Activated CD8-positive, alpha-beta T cell treated with anti-CD3 and anti-CD28 coated beads for 36 hours (primary cell): Measurements from ENCODE around the gene MFAP2. TPM values are rescaled to one million over a fixed set of nuclear protein-coding genes. Genes with fewer than 3 reads are reported as not detected.

Source experiments
- ATAC-seq: fragments of 200-7000 bp; cut with Tn5 transposase; one replicate; pipeline ENCODE4 v1.10.0; 2021; ENCODE audit warnings: mild to moderate bottlenecking, moderate library complexity
- CTCF ChIA-PET: fragments of 350-600 bp; sonication (Branson Sonifier 250); formaldehyde crosslinking; loops from one replicate; lab custom pipeline; 2021; ENCODE audit warnings: antibody characterized with exemption; lab: Charles Lee
- POLR2A ChIA-PET: fragments of 350-600 bp; sonication (Branson Sonifier 250); formaldehyde crosslinking; loops from one replicate; lab custom pipeline; 2021; ENCODE audit warnings: antibody characterized with exemption; lab: Charles Lee
- DNase-seq: peaks from one replicate; pipeline ENCODE4 v3.0.0-alpha.2; 2020
- H3K27ac Mint-ChIP-seq: one replicate; pipeline ENCODE4 v1.8.0; 2021; ENCODE audit warnings: mild to moderate bottlenecking, mixed read lengths
- H3K27me3 Mint-ChIP-seq: one replicate; pipeline ENCODE4 v1.8.0; 2021; ENCODE audit warnings: mixed read lengths
- H3K36me3 Mint-ChIP-seq: one replicate; pipeline ENCODE4 v1.8.0; 2021; ENCODE audit warnings: low read depth, mixed read lengths
- H3K4me1 Mint-ChIP-seq: one replicate; pipeline ENCODE4 v1.8.0; 2021; ENCODE audit warnings: low read depth, mixed read lengths
- H3K4me3 Mint-ChIP-seq: one replicate; pipeline ENCODE4 v1.8.0; 2021; ENCODE audit warnings: mild to moderate bottlenecking, moderate library complexity, mixed read lengths
- H3K9me3 Mint-ChIP-seq: one replicate; pipeline ENCODE4 v1.8.0; 2021; ENCODE audit warnings: mixed read lengths
- CTCF ChIP-seq: fragments of 200-600 bp; IDR thresholded peaks from one replicate; pipeline ENCODE4 v1.8.0; 2022; ENCODE audit warnings: antibody characterized with exemption, mild to moderate bottlenecking
- intact Hi-C: fragments of 100-400 bp; cut with micrococcal nuclease; formaldehyde crosslinking; loops from one replicate; pipeline ENCODE4 v1.10.0; 2022
- total RNA-seq, 2 experiments: library from RNA; stranded (reverse); gene quantifications; one replicate each; pipeline ENCODE4 v1.2.3, GENCODE V29; 2021

Gene MFAP2
- total RNA-seq, 2 experiments from 2014 or later: not detected

- no peak for TF ChIP-seq CTCF
- Mint-ChIP-seq H3K9me3 (no peaks in the 10 kb centered on the region), H3K4me3 (no peak overlapping the region), H3K27me3 (no peaks in the 10 kb centered on the region), H3K27ac (no peak overlapping the region), H3K4me1 (peaks cover 2% of the 10 kb centered on the region), H3K36me3 (peaks cover 11% of the 10 kb centered on the region)
- DNase-seq (no peak), ATAC-seq (no peak)
- ChIA-PET CTCF (interaction anchor here (1.4 kb wide), 1 partner anchor 53 kb away, joined by 5 read pairs; no protein-coding TSS in a partner anchor), POLR2A (no interaction called here)
- intact Hi-C loops: no loop called here
Measured at GRCh38 chr1:17004466-17005364, 24.3 kb upstream of the MFAP2 start.

GRCh38 chr1:17002524-17002902, 22.1 kb upstream of the MFAP2 start:
- POLR2A ChIA-PET: no interaction called here
- Mint-ChIP-seq H3K36me3 (peaks cover 14% of the 10 kb centered on the region), H3K9me3 (no peaks in the 10 kb centered on the region), H3K27me3 (no peaks in the 10 kb centered on the region), H3K4me1 (no peaks in the 10 kb centered on the region), H3K27ac (no peak overlapping the region), H3K4me3 (no peak overlapping the region)
- ATAC-seq (no peak), DNase-seq (no peak)
- TF ChIP-seq CTCF: no peak
- CTCF ChIA-PET: no interaction called here
- intact Hi-C loops: no loop called here

- intact Hi-C loops: no loop called here
- H3K4me3 Mint-ChIP-seq: no peak overlapping the region
- no peak for TF ChIP-seq CTCF
- ChIA-PET POLR2A (interaction anchor here (0.7 kb wide), 1 partner anchor 11 kb away, joined by 3 read pairs; no protein-coding TSS in a partner anchor), CTCF (no interaction called here)
- no peaks in the 10 kb centered on the region for H3K4me1 Mint-ChIP-seq
- H3K27me3 Mint-ChIP-seq: no peaks in the 10 kb centered on the region
- H3K27ac Mint-ChIP-seq: no peak overlapping the region
- H3K36me3 Mint-ChIP-seq: peaks cover 14% of the 10 kb centered on the region
- DNase-seq (no peak), ATAC-seq (no peak)
- no peaks in the 10 kb centered on the region for H3K9me3 Mint-ChIP-seq
Measured at GRCh38 chr1:17001760-17002523, 21.5 kb upstream of the MFAP2 start.

- ChIA-PET POLR2A (no interaction called here), CTCF (interaction anchor here (0.6 to 2.5 kb wide), 3 partner anchors 39 to 47 kb away, joined by 3 to 10 read pairs (median 3); no protein-coding TSS in a partner anchor)
- TF ChIP-seq CTCF: no peak
- intact Hi-C loops: no loop called here
- Mint-ChIP-seq H3K27ac (no peak overlapping the region), H3K9me3 (no peaks in the 10 kb centered on the region), H3K27me3 (no peaks in the 10 kb centered on the region), H3K36me3 (peaks cover 14% of the 10 kb centered on the region), H3K4me1 (no peaks in the 10 kb centered on the region), H3K4me3 (no peak overlapping the region)
- DNase-seq (no peak), ATAC-seq (no peak)
Measured at GRCh38 chr1:16999863-17000262, 19.4 kb upstream of the MFAP2 start.
